Astrocyte of the spinal cord (primary cell): Measurements from ENCODE around the gene LCMT2.

Source experiments
- DNase-seq: peaks from one replicate; pipeline ENCODE4 v3.0.0; 2011; ENCODE audit warnings: low read depth, low spot score
- H3K4me3 ChIP-seq: 2 replicates; pipeline ENCODE4 v1.5.1; 2011; ENCODE audit warnings: low read depth, mild to moderate bottlenecking, low read length, moderate library complexity
- CTCF ChIP-seq: IDR thresholded peaks from 2 replicates; pipeline ENCODE4 v1.5.1; 2012; ENCODE audit warnings: low read depth, mild to moderate bottlenecking, low read length, inconsistent platforms
- in situ Hi-C: cut with HindIII; loops from 2 replicates; pipeline ENCODE4 v1.10.0; 2017; ENCODE audit warnings: low sequenced_read_pairs

Gene LCMT2

DNA sequence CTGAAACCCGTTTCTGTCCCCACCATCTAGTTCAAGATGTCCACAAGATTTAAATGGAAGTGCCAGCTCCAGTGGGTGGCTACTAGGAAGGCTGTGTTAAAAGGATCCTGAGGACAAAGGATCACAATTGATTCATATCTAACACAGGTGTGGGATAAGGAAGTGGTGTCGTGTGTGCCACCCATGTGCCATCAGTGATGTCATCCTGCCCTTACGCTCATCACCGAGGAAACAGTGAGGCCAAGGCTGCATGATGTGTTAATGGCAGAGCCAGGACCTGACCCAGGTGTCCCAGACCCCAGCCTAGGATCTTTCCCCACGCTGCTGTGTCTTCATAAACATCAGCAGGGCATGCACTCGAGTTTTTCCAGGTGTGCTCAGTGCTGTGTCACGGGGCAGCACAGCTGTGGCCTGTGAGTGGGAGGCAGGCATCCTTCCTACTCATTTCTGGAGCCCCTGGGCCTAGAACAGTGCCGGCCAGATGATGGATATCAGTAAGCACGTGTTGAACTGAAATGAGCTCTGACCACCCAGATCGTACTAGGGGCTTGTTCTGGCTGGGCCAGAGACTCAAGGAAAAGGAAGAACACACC is 53.0 kb downstream of the LCMT2 start:
- in situ Hi-C loops = no loop called here

GRCh38 chr15:43276563-43277200 is 53.7 kb downstream of the LCMT2 start:
- TF ChIP-seq CTCF = no peak
- in situ Hi-C loops = no loop called here
- DNase-seq = no peak
- H3K4me3 ChIP-seq = no peak overlapping the region

More for the DNA sequence above, 53.0 kb downstream of the LCMT2 start:
- DNase-seq = no peak
- TF ChIP-seq CTCF = no peak
- no peak overlapping the region for H3K4me3 ChIP-seq

DNA sequence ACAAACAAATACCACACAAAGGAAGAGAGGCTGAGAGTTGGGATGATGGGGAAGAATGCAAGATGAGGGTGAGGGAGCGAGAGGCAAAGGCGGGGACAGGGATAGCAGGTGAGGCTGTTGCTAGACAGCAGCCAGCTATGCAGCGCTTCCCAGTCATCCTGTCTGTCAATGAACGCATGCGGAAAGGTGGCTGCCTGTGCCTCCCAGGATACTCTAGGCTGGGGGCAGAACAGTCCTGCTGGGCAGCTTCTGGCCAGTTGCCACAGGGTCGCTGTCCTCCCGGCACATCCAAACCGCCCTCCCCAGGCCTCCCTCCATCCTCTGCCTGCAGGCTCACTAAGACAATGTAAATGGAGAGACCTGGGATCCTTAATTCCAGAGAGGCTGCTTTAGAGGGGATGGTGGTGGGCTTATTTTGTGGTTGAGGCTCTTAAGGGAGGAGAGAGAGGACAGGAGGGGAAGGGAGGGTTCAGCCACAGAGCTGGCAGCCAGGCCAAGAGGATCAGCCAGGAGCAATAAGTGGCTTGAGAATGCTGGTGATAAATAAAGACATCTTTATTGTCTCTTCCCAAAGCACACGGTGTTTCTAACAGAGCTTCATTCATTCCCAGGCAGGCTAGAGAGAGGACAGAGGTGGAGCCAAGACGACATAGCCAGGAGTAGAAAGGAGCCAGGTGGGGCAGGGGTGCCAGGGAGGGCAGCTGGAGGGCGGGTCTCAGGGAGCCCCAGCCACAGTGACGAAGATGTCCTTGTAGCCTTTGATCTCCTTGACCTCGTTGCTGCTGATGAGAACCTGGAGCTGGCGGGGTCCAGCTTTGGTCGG is 54.4 kb downstream of the LCMT2 start:
- no peak for DNase-seq
- no peak overlapping the region for H3K4me3 ChIP-seq
- no peak for TF ChIP-seq CTCF
- in situ Hi-C loops = no loop called here

DNA sequence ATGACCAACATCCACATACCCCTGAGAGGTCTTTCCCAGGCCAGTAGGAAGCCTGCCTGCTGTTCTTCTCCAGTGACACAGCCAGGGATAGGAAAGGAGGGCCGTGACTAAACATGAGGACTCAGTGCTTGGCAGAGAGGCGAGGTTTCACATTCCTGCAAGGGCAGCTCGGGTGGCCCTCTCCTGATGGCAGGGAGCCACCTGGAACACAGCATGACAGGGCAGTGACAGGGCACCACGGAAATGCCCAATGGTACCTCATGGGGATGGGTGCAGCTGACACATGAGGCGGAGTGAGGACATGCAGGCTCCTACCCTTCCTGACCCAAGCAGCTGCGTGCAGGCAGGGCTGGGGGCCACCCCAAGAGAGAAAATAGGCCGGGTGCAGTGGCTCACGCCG is 56.2 kb downstream of the LCMT2 start:
- DNase-seq = no peak
- no peak for TF ChIP-seq CTCF
- no peak overlapping the region for H3K4me3 ChIP-seq
- in situ Hi-C loops = no loop called here
